SK-N-SH treated with all-trans-retinoic acid at 6 μM for 48 hours (cell line): ENCODE results near the gene TAOK1.

Source experiments
- ATAC-seq: fragments of 200-7000 bp; cut with Tn5 transposase; 3 replicates; pipeline ENCODE4 v1.9.1; 2020; ENCODE audit warnings: mild to moderate bottlenecking, moderate library complexity
- BACH2 ChIP-seq: fragments of 250-450 bp; sonication (Bioruptor Pico); IDR thresholded peaks from 2 replicates; pipeline ENCODE4 v1.9.0; 2021; ENCODE audit warnings: mild to moderate bottlenecking, borderline replicate concordance
- CREB5 ChIP-seq: fragments of 250-450 bp; sonication (Bioruptor Pico); IDR thresholded peaks from 2 replicates; pipeline ENCODE4 v1.5.1; 2020; ENCODE audit warnings: low read depth, mild to moderate bottlenecking, moderate library complexity
- CSDC2 ChIP-seq: fragments of 250-450 bp; sonication (Bioruptor Pico); IDR thresholded peaks from 2 replicates; pipeline ENCODE4 v1.5.0; 2020; ENCODE audit warnings: mild to moderate bottlenecking, moderate library complexity
- CSRNP3 ChIP-seq: fragments of 250-450 bp; sonication (Bioruptor Pico); IDR thresholded peaks from 2 replicates; pipeline ENCODE4 v1.5.1; 2021; ENCODE audit warnings: mild to moderate bottlenecking, moderate library complexity
- ESRRG ChIP-seq: fragments of 250-450 bp; sonication (Bioruptor Pico); IDR thresholded peaks from 2 replicates; pipeline ENCODE4 v1.6.1; 2021; ENCODE audit warnings: mild to moderate bottlenecking
- GLIS3 ChIP-seq: fragments of 250-450 bp; sonication (Bioruptor Pico); IDR thresholded peaks from 2 replicates; pipeline ENCODE4 v1.5.0; 2020; ENCODE audit warnings: mild to moderate bottlenecking, moderate library complexity
- ISL1 ChIP-seq: fragments of 250-450 bp; sonication (Bioruptor Pico); IDR thresholded peaks from 2 replicates; pipeline ENCODE4 v2.1.2; 2022; ENCODE audit warnings: mild to moderate bottlenecking, moderate library complexity
- OSR1 ChIP-seq: fragments of 250-450 bp; sonication (Bioruptor Pico); IDR thresholded peaks from 2 replicates; pipeline ENCODE4 v1.8.0; 2022; ENCODE audit warnings: moderate library complexity, mild to moderate bottlenecking, inconsistent platforms
- PATZ1 ChIP-seq: fragments of 250-450 bp; sonication (Bioruptor Pico); IDR thresholded peaks from 2 replicates; pipeline ENCODE4 v1.8.0; 2020; ENCODE audit warnings: mild to moderate bottlenecking, moderate library complexity, borderline replicate concordance
- PPARA ChIP-seq: fragments of 250-450 bp; sonication (Bioruptor Pico); IDR thresholded peaks from 2 replicates; pipeline ENCODE4 v1.5.0; 2020; ENCODE audit warnings: mild to moderate bottlenecking, borderline replicate concordance
- RARB ChIP-seq: fragments of 250-450 bp; sonication (Bioruptor Pico); IDR thresholded peaks from 2 replicates; pipeline ENCODE4 v1.8.0; 2021; ENCODE audit warnings: mild to moderate bottlenecking, moderate library complexity
- SNAI2 ChIP-seq: fragments of 250-450 bp; sonication (Bioruptor Pico); IDR thresholded peaks from 2 replicates; pipeline ENCODE4 v1.5.0; 2020; ENCODE audit warnings: mild to moderate bottlenecking, moderate library complexity
- TCF4 ChIP-seq: fragments of 250-450 bp; sonication (Bioruptor Pico); IDR thresholded peaks from 2 replicates; pipeline ENCODE4 v1.8.0; 2021; ENCODE audit warnings: mild to moderate bottlenecking, moderate library complexity, borderline replicate concordance
- TOX ChIP-seq: fragments of 250-450 bp; sonication (Bioruptor Pico); IDR thresholded peaks from 2 replicates; pipeline ENCODE4 v1.8.0; 2021; ENCODE audit warnings: mild to moderate bottlenecking, moderate library complexity, borderline replicate concordance
- TSHZ2 ChIP-seq: fragments of 250-450 bp; sonication (Bioruptor Pico); IDR thresholded peaks from 2 replicates; pipeline ENCODE4 v1.5.0; 2020; ENCODE audit warnings: mild to moderate bottlenecking, moderate library complexity
- ZFP3 ChIP-seq: fragments of 250-450 bp; sonication (Bioruptor Pico); IDR thresholded peaks from 2 replicates; pipeline ENCODE4 v1.5.0; 2020; ENCODE audit warnings: mild to moderate bottlenecking, moderate library complexity
- ZNF565 ChIP-seq: fragments of 450-650 bp; formaldehyde crosslinking; conservative IDR thresholded peaks from 2 replicates; pipeline ENCODE4 v1.5.0; 2020; ENCODE audit warnings: low read depth, mild to moderate bottlenecking, moderate library complexity
- ZNF70 ChIP-seq: fragments of 450-650 bp; formaldehyde crosslinking; IDR thresholded peaks from 2 replicates; pipeline ENCODE4 v1.5.0; 2020; ENCODE audit warnings: mild to moderate bottlenecking, moderate library complexity
- ZNF8 ChIP-seq: fragments of 450-650 bp; formaldehyde crosslinking; IDR thresholded peaks from 2 replicates; pipeline ENCODE4 v1.5.0; 2020; ENCODE audit warnings: mild to moderate bottlenecking, moderate library complexity
- TF ChIP-seq, protein P1 (sequence below): fragments of 250-450 bp; sonication (Bioruptor Pico); IDR thresholded peaks from 2 replicates; pipeline ENCODE4 v1.8.0; 2021; ENCODE audit warnings: low read depth, mild to moderate bottlenecking, moderate library complexity, borderline replicate concordance

Gene TAOK1

DNA sequence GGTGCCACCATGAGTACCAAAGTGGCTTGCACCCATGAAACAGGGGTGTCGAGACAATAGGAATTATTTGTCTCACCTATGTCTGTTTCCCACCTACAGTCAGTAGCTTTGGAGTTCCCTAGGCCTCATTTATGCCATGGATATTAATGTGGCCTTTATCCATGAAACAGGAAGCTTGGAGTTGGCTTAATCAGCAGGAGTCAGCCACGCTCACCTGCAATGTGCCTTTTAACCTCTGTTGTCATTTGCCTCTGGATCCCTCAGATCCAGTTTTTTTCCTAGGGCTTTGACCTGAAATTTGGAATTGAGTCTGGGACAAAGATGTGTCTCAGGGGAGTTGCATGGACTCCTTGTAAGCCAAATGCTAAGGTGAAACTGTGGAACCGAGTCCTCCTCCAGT is 44.4 kb downstream of the TAOK1 start:
- no peak for ATAC-seq
- no peak for TF ChIP-seq TOX (CRISPR knock-in tag)
- no peak for TF ChIP-seq ZNF70 (CRISPR knock-in tag)
- TF ChIP-seq ESRRG (CRISPR knock-in tag) = no peak
- no peak for TF ChIP-seq ISL1 (CRISPR knock-in tag)
- TF ChIP-seq TSHZ2 (CRISPR knock-in tag) = no peak
- no peak for TF ChIP-seq OSR1 (CRISPR knock-in tag)
- no peak for TF ChIP-seq ZNF565 (CRISPR knock-in tag)
- no peak for TF ChIP-seq PATZ1 (CRISPR knock-in tag)
- TF ChIP-seq PPARA (CRISPR knock-in tag) = no peak
- no peak for TF ChIP-seq CSDC2 (CRISPR knock-in tag)
- no peak for TF ChIP-seq ZFP3 (CRISPR knock-in tag)
- TF ChIP-seq SNAI2 = no peak
- TF ChIP-seq ZNF8 (CRISPR knock-in tag) = no peak
- no peak for TF ChIP-seq RARB (CRISPR knock-in tag)
- TF ChIP-seq CSRNP3 = no peak
- no peak for TF ChIP-seq BACH2
- no peak for TF ChIP-seq GLIS3 (CRISPR knock-in tag)
- TF ChIP-seq TCF4 (CRISPR knock-in tag) = no peak
- TF ChIP-seq CREB5 = no peak

DNA sequence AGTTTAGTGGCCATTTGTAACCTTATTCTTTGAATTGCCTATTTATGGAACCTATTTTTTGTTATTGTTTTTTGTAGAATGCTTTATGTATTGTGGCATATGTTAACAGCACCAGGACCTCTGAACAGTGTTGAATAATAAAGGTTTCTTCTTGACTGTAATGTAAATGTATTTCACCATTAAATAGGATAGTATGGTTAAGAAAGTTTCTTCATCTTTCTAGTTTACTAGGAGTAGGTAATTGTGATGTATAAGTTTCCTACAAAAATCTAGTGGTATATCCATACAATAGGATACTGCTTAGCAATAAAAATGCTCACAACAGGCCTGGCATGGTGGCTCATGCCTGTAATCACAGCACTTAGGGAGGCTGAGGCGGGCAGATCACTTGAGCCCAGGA is 52.3 kb downstream of the TAOK1 start:
- TF ChIP-seq, protein P1, sequence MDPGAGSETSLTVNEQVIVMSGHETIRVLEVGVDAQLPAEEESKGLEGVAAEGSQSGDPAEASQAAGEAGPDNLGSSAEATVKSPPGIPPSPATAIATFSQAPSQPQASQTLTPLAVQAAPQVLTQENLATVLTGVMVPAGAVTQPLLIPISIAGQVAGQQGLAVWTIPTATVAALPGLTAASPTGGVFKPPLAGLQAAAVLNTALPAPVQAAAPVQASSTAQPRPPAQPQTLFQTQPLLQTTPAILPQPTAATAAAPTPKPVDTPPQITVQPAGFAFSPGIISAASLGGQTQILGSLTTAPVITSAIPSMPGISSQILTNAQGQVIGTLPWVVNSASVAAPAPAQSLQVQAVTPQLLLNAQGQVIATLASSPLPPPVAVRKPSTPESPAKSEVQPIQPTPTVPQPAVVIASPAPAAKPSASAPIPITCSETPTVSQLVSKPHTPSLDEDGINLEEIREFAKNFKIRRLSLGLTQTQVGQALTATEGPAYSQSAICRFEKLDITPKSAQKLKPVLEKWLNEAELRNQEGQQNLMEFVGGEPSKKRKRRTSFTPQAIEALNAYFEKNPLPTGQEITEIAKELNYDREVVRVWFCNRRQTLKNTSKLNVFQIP (CRISPR knock-in tag) = no peak
- no peak for TF ChIP-seq RARB (CRISPR knock-in tag)
- TF ChIP-seq TOX (CRISPR knock-in tag) = no peak
- no peak for TF ChIP-seq ESRRG (CRISPR knock-in tag)
- no peak for TF ChIP-seq SNAI2
- no peak for TF ChIP-seq CSRNP3
- TF ChIP-seq CSDC2 (CRISPR knock-in tag) = no peak
- TF ChIP-seq ZFP3 (CRISPR knock-in tag) = no peak
- TF ChIP-seq TSHZ2 (CRISPR knock-in tag) = no peak
- TF ChIP-seq OSR1 (CRISPR knock-in tag) = no peak
- ATAC-seq = no peak
